H1 (cell line): Measurements from ENCODE around the gene PLA2G4D. TPM values are rescaled to one million over a fixed set of nuclear protein-coding genes. Genes with fewer than 3 reads are reported as not detected.

ENCODE experiments used
- ASH2L ChIP-seq: fragments of 200-600, 300-600 bp; sonication (generic); IDR thresholded peaks from one replicate; pipeline ENCODE4 v1.7.1; 2017; ENCODE audit warnings: low read length
- CBX8 ChIP-seq: fragments of 300-800, 300-1000 bp; sonication (generic); IDR thresholded peaks from 2 replicates; pipeline ENCODE4 v1.7.1; 2016; ENCODE audit warnings: low read depth, low read length, borderline replicate concordance
- CHD1 ChIP-seq: IDR thresholded peaks from 2 replicates; pipeline ENCODE4 v1.6.1; 2012; ENCODE audit warnings: low read depth, low read length, improper control_type of control experiment
- EGR1 ChIP-seq: IDR thresholded peaks from 2 replicates; pipeline ENCODE4 v1.6.1; 2011; ENCODE audit warnings: low read depth, low read length, borderline replicate concordance
- HDAC2 ChIP-seq, 2 experiments: fragments of 300-600 bp in 1 of 2; sonication (generic) in 1 of 2; IDR thresholded peaks; 2 replicates each; pipeline ENCODE4 v1.6.1; 2011 to 2012; ENCODE audit warnings: low read depth in 2 of 2, low read length in 2 of 2, mild to moderate bottlenecking in 2 of 2, moderate library complexity in 2 of 2, borderline replicate concordance in 1 of 2, inconsistent platforms in 1 of 2
- KDM1A ChIP-seq: fragments of 200-600, 300-600 bp; sonication (generic); IDR thresholded peaks from 2 replicates; pipeline ENCODE4 v1.7.1; 2016; ENCODE audit warnings: mild to moderate bottlenecking, low read length, borderline replicate concordance
- NRF1 ChIP-seq: IDR thresholded peaks from 2 replicates; pipeline ENCODE4 v1.6.1; 2011; ENCODE audit warnings: mild to moderate bottlenecking, low read depth, low read length, improper control_type of control experiment
- PHF8 ChIP-seq: fragments of 200-600 bp; sonication (generic); conservative IDR thresholded peaks from 2 replicates; pipeline ENCODE4 v1.7.1; 2012; ENCODE audit warnings: low read depth, mild to moderate bottlenecking, inconsistent platforms, low read length, moderate library complexity
- POLR2A ChIP-seq, 2 experiments: IDR thresholded peaks; 1 replicate in 1 of 2; 2 replicates in 1 of 2; pipeline ENCODE4 v1.6.1; 2011; ENCODE audit warnings: low read depth in 2 of 2, low read length in 2 of 2, mild to moderate bottlenecking in 2 of 2; ENCODE audit errors: control extremely low read depth in 1 of 2
- RAD21 ChIP-seq, 2 experiments: IDR thresholded peaks in 1 of 2; conservative IDR thresholded peaks in 1 of 2; 2 replicates each; pipeline ENCODE4 v1.6.1; 2011; ENCODE audit warnings: low read depth in 2 of 2, low read length in 2 of 2, improper control_type of control experiment in 1 of 2, inconsistent platforms in 1 of 2, mild to moderate bottlenecking in 1 of 2, moderate library complexity in 1 of 2
- RNF2 ChIP-seq: fragments of 200-900, 300-1000 bp; sonication (generic); IDR thresholded peaks from 2 replicates; pipeline ENCODE4 v1.7.1; 2016; ENCODE audit warnings: borderline replicate concordance, low read depth, mild to moderate bottlenecking, antibody characterized with exemption, low read length; ENCODE audit not compliant: poor library complexity, severe bottlenecking; ENCODE audit errors: missing control alignments
- SIN3A ChIP-seq, 2 experiments: IDR thresholded peaks in 1 of 2; conservative IDR thresholded peaks in 1 of 2; 2 replicates each; pipeline ENCODE4 v1.6.1; 2011 to 2012; ENCODE audit warnings: low read length in 2 of 2, improper control_type of control experiment in 1 of 2, low read depth in 1 of 2, mild to moderate bottlenecking in 1 of 2
- YY1 ChIP-seq: IDR thresholded peaks from 2 replicates; pipeline ENCODE4 v1.6.1; 2011; ENCODE audit warnings: low read depth, mild to moderate bottlenecking, low read length
- ZNF274 ChIP-seq: IDR thresholded peaks from 2 replicates; pipeline ENCODE4 v1.7.0; 2012; ENCODE audit warnings: low read length, borderline replicate concordance; ENCODE audit errors: extremely low read depth
- polyA plus RNA-seq, 7 experiments: library from polyadenylated mRNA; depleted of rRNA in 3 of 7; stranded (reverse) in 5 of 7; unstranded in 2 of 7; fragments of >200 nt in 5 of 7; fragments of 200-250 nt in 2 of 7; gene quantifications; 1 replicate in 5 of 7; 2 replicates in 1 of 7; 4 replicates in 1 of 7; pipeline versions ENCODE4 v1.2.1 to v1.2.3, GENCODE V29; 2011 to 2013; ENCODE audit warnings: missing spikeins in 2 of 7, mixed read lengths in 2 of 7
- total RNA-seq: library from RNA; stranded (reverse); fragmentation: NEBNext Ultra II Directional; extraction: Animal tissue kit (Norgen Biotek cat#: 25700); gene quantifications from 2 replicates; pipeline ENCODE4 v1.2.1, GENCODE V29; 2021
- TF ChIP-seq, protein P1 (sequence below), 3 experiments: IDR thresholded peaks; 1 replicate in 2 of 3; 2 replicates in 1 of 3; pipeline versions ENCODE4 v1.5.1 to v1.6.1; 2011; ENCODE audit warnings: low read length in 3 of 3, mild to moderate bottlenecking in 3 of 3, inconsistent platforms in 2 of 3, low read depth in 1 of 3, moderate library complexity in 1 of 3; ENCODE audit not compliant: insufficient read depth in 1 of 3; ENCODE audit errors: control extremely low read depth in 1 of 3
- TF ChIP-seq, protein P2 (sequence below): IDR thresholded peaks from 2 replicates; pipeline ENCODE4 v1.6.1; 2012; ENCODE audit warnings: low read length, inconsistent platforms
- TF ChIP-seq, protein P3 (sequence below): IDR thresholded peaks from 2 replicates; pipeline ENCODE4 v1.6.1; 2012; ENCODE audit warnings: inconsistent platforms

Gene PLA2G4D
- total and polyA plus RNA-seq, 2 of the 8 experiments (the other 6 are each of a cell fraction or from before 2014, with no cell fraction given): 0.07 to 0.18 TPM

DNA sequence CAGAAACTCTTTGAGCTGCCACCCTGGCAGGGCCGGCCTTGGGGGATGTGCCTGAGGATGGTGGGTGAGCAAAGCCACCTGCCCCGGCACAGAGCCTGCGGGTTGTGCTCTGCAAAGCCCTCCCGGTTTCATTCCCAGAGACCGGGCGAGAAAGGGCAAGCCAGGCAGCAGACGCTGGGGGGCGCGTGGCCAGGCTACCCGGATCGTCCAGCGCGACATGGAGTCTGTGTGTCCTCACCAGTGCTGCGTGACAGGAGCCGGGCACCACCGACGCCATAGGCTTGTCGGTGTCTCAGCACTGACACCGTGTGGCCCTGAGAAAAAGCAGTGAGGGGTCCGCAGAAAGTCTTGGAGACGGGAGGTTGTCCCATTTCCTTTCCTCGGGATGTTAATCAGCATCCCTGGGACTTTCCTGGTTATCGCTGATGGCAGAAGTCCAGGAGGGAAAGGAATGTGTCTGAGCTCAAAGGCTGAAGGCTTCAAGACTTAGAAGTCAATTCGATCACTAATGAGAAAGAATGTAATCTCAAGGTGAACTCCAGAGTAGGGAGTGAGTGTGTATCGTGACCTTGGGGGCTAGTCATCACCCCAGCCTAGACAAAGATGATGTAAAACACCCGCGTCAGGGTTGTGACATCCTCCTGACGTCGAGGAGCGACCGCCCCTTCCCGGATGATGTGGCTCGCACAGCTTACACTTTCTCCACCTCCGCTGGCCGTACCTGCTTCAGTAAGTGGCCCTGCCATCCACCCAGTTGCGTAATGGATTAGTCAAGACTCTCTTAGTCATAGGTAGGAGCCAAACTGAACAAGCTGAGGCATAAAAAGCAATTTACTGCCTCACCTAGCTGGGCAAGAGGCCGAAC is 37.2 kb downstream of the PLA2G4D start (continued):
- TF ChIP-seq EGR1 (no peak), ZNF274 (no peak), NRF1 (no peak), KDM1A (no peak; the same call in 1 of the 2 replicates), HDAC2 (IDR thresholded peaks at IDR 0.05; ENCODE audit: borderline replicate concordance in 1 of 2, low read depth in 2 of 2, low read length in 2 of 2) (peak; percentile 54 to 88; a peak in 1 of 4 replicates), SIN3A (conservative IDR thresholded peaks at IDR 0.05 in 1 of 2, IDR thresholded peaks at IDR 0.05 in 1 of 2; ENCODE audit: low read depth in 1 of 2, low read length in 2 of 2) (0 out of 4 replicates have a peak, but pooled peaks of 1 of the 2 experiments have one; percentile 56), PHF8 (0 out of 2 replicates have a peak, but pooled peaks have one; percentile 7), ASH2L (no peak), POLR2A (IDR thresholded peaks at IDR 0.05; ENCODE audit: control extremely low read depth in 1 of 2, low read depth in 2 of 2, low read length in 2 of 2) (no peak), CBX8 (no peak), YY1 (peak; percentile 86), CHD1 (no peak), RNF2 (no peak), RAD21 (IDR thresholded peaks at IDR 0.05 in 1 of 2, conservative IDR thresholded peaks at IDR 0.05 in 1 of 2; ENCODE audit: low read depth in 2 of 2, low read length in 2 of 2) (peak; percentile 74 to 82)
- TF ChIP-seq, protein P1, sequence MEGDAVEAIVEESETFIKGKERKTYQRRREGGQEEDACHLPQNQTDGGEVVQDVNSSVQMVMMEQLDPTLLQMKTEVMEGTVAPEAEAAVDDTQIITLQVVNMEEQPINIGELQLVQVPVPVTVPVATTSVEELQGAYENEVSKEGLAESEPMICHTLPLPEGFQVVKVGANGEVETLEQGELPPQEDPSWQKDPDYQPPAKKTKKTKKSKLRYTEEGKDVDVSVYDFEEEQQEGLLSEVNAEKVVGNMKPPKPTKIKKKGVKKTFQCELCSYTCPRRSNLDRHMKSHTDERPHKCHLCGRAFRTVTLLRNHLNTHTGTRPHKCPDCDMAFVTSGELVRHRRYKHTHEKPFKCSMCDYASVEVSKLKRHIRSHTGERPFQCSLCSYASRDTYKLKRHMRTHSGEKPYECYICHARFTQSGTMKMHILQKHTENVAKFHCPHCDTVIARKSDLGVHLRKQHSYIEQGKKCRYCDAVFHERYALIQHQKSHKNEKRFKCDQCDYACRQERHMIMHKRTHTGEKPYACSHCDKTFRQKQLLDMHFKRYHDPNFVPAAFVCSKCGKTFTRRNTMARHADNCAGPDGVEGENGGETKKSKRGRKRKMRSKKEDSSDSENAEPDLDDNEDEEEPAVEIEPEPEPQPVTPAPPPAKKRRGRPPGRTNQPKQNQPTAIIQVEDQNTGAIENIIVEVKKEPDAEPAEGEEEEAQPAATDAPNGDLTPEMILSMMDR (IDR thresholded peaks at IDR 0.05; ENCODE audit: control extremely low read depth in 1 of 3, insufficient read depth in 1 of 3, low read depth in 1 of 3, low read length in 3 of 3): peak; percentile 59 to 88 (median 85)
- TF ChIP-seq, protein P2, sequence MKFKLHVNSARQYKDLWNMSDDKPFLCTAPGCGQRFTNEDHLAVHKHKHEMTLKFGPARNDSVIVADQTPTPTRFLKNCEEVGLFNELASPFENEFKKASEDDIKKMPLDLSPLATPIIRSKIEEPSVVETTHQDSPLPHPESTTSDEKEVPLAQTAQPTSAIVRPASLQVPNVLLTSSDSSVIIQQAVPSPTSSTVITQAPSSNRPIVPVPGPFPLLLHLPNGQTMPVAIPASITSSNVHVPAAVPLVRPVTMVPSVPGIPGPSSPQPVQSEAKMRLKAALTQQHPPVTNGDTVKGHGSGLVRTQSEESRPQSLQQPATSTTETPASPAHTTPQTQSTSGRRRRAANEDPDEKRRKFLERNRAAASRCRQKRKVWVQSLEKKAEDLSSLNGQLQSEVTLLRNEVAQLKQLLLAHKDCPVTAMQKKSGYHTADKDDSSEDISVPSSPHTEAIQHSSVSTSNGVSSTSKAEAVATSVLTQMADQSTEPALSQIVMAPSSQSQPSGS: 0 out of 2 replicates have a peak, but pooled peaks have one; percentile 20
- TF ChIP-seq, protein P3, sequence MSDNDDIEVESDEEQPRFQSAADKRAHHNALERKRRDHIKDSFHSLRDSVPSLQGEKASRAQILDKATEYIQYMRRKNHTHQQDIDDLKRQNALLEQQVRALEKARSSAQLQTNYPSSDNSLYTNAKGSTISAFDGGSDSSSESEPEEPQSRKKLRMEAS: peak; percentile 84
